Fibroblast of mammary gland (primary cell): ENCODE results near the gene SPRED1.

Source experiments
- DNase-seq: peaks from one replicate; pipeline ENCODE4 v3.0.0-alpha.2; 2010; ENCODE audit warnings: low read depth
- H3K4me3 ChIP-seq: 2 replicates; pipeline ENCODE4 v1.5.1; 2011; ENCODE audit warnings: low read depth, mild to moderate bottlenecking, low read length, moderate library complexity; ENCODE audit not compliant: control insufficient read depth
- TF ChIP-seq, protein P1 (sequence below): conservative IDR thresholded peaks from 2 replicates; pipeline ENCODE4 v1.5.1; 2011; ENCODE audit warnings: low read depth, low read length, inconsistent platforms; ENCODE audit not compliant: control insufficient read depth, insufficient read depth

Gene SPRED1

DNA sequence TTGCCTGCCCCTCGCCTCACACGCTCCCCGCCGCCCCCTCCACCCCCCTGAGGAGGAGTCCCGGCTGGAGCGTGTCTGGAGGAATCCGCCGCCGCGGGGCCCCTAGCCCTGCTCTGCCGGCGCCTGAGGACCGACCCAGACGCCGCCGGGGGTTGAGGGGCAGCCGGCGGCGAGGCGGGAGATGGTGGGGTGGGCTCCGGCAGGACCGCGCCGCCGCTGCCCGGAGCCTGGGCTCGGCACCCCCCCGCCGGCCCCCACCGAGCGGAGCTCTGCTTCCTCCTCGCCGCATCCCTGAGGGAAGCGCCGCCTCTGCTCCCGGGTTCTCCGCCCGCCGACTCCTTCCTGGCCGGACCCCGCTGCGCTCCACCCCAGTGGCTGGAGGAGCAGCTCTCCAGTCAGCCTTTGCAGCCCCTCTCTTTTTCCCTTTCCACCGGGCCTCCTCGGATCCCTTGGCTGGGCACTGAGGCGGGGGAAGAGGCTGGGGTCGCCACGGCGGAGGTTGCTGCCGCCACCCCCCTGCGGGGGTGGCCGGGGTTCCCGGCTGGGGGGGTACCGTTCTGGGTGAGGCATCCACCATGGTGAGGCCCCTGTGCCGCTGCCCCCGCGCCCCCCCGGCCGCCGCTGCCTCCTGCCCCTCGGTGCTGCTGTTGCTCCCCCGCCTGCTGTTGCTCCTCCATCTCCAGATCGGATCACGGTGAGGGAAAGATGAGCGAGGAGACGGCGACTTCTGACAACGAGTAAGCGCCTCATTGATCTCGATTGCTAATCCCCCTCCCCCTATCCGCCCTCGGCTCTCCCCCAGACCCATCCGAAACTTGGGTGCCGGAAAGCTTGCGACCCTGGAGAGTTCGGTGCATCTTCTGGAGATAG lies at the start of gene SPRED1:
Gene SPRED1 (plus strand): TSS at position 356 of the 870 bp plus-strand sequence. CDS start 350 bp downstream, at position 706.
- DNase-seq, result peak; percentile 35
- TF ChIP-seq, protein P1, sequence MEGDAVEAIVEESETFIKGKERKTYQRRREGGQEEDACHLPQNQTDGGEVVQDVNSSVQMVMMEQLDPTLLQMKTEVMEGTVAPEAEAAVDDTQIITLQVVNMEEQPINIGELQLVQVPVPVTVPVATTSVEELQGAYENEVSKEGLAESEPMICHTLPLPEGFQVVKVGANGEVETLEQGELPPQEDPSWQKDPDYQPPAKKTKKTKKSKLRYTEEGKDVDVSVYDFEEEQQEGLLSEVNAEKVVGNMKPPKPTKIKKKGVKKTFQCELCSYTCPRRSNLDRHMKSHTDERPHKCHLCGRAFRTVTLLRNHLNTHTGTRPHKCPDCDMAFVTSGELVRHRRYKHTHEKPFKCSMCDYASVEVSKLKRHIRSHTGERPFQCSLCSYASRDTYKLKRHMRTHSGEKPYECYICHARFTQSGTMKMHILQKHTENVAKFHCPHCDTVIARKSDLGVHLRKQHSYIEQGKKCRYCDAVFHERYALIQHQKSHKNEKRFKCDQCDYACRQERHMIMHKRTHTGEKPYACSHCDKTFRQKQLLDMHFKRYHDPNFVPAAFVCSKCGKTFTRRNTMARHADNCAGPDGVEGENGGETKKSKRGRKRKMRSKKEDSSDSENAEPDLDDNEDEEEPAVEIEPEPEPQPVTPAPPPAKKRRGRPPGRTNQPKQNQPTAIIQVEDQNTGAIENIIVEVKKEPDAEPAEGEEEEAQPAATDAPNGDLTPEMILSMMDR, result no peak
- peak within 1 kb of the TSS; percentile 85 for H3K4me3 ChIP-seq

DNA sequence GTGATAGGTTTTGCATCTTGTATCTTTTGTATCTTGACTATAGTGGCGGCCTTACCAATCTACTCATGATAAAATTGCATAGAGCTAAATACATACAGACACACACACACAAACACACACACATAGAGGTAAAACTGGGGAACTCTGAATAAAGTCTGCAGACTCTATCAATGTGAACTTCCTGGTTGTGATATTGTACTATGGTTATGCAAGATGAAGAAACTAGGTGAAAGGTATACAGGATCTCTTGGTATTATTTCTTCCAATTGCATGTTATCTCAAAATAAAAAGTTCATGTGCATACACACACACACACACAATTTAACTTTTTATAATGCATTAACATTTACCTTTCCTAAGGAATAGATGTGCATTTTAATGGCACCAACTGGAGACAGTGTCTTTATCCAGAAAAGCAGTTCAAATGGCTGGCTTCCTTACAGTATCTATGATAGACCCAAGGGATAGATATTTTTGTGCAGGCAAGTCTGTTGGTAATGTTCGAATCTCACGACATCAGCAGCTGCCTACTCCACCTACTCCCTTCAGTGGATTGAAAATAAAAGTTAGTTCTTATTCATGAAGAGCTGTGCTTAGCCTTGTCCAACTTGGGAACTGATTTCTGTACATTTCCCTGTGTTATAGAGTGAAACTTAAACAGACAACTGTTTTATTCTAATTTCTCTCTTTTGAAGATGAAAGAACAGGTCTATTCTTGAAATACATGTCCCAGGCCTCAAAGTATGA lies 46.9 kb upstream of the SPRED1 start:
- no peak overlapping the region for H3K4me3 ChIP-seq
- no peak for DNase-seq
- TF ChIP-seq, protein P1, result no peak

DNA sequence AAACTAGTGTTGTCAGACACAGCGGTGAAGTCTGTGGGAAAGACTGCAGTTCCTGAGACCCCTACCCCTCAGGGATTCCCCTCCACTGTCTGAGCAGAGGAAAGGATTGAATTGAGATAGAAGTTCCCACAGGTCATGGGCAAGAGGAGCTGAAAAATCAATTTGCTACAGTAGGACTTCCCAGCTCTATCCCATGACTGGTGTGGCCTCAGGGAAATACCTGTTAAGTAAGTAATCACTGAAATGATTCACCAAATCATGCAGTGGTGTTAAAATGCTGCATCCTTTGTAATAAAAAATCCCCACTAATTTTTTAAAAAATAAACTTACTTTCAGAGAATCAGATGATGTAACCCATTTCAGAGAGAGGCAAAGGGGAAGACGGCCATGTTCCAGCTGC lies 45.0 kb upstream of the SPRED1 start:
- H3K4me3 ChIP-seq, result no peak overlapping the region
- DNase-seq, result no peak
- TF ChIP-seq, protein P1, result no peak

DNA sequence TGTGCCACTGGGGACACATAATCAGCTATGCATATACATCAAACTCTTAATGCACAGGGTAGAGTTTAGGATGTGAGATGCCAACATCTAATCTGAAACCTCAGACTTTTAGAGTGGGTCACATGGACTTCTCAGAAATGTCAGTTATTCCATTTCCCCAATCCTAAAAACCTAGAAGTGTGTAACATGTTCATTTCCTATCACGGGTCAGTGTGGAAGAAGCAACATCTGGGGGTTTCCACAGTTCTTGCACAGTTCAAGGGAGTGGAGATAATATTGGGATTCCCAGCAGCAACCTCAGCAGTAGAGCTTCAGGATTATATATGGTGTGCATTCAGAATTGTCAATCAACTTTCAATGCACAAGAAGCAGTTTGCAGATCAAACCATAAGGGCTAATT lies 44.4 kb upstream of the SPRED1 start:
- no peak overlapping the region for H3K4me3 ChIP-seq
- DNase-seq, result no peak
- TF ChIP-seq, protein P1, result no peak

DNA sequence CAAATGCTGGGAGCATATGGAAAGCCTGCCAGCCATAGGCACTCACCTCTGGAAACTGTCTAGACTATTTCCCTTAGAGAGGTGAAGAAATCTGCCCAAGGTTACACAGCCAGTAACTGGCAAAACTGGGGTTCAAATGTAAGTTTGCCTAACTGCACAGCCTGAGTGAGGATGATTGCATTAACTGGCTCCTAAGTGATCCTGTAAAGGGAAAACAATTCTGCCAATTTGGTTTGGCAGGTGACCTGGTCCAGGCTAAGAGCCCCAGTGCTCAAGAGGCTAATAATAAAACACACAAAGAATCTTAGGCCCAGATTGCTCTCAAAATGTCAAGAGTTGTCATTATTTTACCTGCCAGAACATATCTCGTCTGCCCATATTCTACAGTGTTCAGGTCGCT lies 43.9 kb upstream of the SPRED1 start:
- no peak overlapping the region for H3K4me3 ChIP-seq
- TF ChIP-seq, protein P1, result no peak
- no peak for DNase-seq

DNA sequence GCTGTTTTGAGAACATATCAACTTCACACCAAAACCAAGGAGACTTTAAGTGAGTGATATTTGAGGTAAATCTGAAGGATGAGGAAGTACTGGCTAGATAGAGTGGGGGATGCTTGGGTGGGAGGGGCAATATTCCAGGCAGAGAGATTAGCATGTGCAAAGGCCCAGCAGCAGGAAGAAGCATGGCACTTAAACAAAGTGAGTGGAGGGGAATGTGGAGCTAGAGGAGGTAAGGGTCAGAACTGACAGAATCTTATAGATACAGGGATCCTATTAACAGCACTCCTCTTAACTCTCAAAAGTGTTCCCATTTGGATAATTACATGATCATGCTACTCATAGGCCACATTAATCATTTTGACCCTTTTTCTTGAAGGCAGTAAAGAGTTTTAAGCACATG lies 41.4 kb upstream of the SPRED1 start:
- TF ChIP-seq, protein P1, result no peak
- no peak overlapping the region for H3K4me3 ChIP-seq
- DNase-seq, result no peak
